HG03565 (cell line): ENCODE measurements around the gene EXOC3L2.

ENCODE experiments used
- ATAC-seq: cut with Tn5 transposase; IDR thresholded peaks from one replicate; pipeline ENCODE4 v1.9.1; 2021; ENCODE audit warnings: mild to moderate bottlenecking, moderate library complexity; ENCODE audit not compliant: unreplicated experiment

The EXOC3L2 gene

DNA sequence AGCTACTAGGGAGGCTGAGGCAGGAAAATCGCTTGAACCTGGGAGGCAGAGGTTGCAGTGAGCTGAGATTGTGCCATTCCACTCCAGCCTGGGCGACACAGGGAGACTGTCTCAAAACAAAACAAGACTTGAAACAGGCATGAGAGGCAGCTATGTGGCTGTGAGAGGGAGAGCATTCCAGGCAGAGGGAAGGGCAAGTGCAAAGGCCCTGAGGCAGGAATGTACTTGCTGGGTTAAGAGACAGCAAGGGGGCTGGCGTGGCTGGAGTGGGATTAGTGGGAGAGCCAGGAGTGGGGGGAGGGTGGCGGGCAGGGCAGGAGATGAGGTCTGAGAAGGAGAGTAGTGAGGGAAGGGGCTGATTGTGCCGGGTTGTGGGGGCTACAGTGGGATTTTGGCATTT, 21.3 kb downstream of the EXOC3L2 start:
- ATAC-seq = no peak

DNA sequence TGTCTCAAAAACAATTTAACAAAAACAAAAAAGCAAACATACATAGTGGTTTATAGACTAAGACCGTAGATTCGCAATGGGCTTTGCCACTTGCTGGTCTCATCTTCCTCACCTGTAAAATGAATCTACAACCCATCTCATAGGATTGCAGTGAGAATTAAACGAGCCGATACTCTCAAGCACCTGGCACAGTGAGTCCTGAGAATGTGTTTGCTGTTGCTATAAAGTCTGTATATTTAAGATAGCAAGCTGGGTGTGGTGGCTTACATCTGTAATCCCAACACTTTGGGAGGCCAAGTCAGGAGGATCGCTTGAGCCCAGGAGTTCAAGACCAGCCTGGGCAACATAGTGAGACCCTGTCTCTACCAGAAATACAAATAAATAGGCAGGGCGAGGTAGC, 22.5 kb downstream of the EXOC3L2 start:
- ATAC-seq = no peak

DNA sequence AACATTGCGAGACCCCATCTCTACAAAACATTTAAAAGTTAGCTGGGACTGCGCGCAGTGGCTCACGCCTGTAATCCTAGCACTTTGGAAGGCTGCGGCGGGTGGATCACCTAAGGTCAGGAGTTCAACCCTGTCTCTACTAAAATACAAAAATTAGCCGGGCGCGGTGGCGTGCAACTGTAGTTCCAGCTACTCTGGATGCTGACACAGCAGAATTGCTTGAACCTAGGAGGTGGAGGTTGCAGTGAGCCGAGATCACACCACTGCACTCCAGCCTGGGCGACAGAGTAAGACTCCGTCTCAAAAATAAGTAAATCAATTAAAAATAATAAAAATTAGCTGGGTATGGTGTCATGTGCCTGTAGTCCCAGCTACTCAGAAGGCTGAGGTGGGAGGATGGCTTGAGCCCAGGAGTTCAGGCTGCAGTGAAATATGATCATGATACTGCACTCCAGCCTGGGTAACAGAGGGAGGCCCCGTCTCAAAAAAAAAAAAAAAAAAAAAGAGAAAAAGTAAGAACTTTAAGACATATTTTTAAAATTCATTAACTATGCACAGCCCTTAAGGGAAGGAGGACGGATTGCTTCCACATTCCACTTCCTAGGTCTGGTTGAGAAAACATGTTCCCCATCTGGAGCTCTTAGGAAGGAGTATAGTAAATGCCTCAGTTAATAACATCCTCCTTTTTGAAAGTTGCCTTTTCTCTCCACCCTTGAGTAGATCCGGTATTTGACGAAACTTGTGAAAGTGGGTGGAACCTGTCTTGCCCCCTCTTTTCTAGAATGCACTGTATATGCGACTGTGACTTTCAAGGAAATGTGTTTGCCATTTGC, 26.1 kb downstream of the EXOC3L2 start:
- ATAC-seq = no peak

DNA sequence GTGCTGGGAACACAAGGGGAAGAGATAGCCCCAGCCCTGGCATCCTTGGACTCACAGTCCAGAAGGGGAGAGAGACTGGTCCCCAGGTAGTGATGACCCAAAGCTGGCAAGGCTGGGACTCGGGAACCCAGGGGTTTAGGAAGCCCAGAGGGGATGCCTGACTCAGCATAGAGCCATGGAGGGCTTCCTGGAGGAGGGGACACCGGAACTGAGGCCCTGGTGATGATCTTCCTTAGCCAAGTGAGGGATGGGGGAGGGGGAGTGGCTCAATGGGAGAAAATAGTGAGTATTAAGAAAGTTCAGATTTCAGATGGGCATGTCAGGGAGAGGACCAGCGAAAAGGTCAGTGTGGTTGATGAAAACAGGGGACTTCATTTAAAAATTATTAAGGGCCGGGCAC, 26.8 kb downstream of the EXOC3L2 start:
- no peak for ATAC-seq

DNA sequence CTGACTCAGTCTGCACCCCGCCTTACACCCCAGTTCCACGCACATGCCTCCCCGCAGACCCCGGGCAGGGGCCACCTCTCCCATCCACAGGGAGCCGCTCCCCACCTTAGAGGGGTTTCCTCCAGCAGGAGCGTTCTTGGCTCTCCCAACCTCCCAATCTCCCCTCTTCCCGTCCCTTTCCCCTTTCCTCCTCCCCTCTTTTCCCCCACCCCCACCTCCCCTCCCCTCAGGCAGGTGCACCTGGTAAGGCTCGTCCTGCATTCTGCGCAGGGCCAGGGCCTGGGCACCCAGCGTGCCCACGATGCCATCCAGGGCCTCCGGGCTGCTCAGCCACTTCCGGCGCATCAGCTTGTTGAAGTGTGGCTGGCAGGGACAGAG, 27.3 kb downstream of the EXOC3L2 start:
- no peak for ATAC-seq

DNA sequence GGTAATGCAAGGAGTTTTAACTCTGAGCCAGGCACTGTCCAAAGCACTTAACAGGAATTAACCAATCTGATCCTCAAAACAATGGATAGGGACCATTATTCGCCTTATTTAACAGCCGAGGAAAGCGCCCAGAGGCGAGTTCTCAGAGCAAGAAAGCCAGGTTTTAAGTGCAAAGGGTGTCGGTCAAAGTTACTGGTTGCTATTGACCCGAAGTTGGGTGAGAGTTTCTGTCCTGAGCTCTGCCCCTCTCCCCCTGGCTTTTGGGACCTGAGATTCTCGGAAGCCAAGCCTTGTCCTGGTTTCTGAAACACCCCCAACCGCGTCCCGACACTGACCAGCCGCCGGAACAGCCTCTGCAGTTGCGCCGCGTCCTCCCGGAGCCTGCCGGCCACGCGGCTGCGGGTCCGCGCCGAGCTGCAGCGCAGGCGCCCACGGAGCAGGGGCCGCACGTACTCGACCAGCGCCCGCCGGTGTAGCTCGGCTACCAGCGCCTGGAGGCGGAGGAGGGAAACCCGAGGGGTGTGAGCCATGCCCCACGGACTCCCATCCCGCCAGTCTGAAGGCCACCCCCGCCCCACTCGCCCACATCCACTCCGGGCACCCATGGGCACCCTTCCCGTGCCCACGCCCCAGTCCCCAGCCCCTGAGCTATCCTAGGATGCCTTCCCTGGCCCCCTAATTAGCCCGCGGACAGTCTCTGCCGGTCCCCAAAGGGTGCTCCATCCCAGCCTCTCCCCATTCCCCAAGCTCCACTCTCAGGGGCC, 27.8 kb downstream of the EXOC3L2 start:
- no peak for ATAC-seq

DNA sequence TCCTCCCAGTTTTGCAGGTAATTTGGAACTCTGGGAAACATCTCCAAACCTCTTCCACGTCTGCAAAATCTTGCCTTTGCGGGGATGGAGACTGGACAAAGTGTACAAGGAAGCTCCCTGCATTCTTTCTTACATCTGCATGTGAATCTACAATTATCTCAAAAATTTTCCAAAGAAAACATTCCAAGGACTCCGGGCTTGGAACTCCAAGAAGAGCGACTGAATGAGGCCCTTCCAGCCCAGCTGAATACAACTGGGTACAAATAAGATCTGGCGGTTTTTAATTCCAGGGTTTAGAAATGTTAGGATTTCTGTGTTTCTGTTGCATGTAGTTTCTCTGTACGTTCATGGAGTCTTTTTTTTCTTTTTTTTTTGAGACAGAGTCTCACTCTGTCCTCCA, 28.5 kb downstream of the EXOC3L2 start:
- ATAC-seq = no peak

DNA sequence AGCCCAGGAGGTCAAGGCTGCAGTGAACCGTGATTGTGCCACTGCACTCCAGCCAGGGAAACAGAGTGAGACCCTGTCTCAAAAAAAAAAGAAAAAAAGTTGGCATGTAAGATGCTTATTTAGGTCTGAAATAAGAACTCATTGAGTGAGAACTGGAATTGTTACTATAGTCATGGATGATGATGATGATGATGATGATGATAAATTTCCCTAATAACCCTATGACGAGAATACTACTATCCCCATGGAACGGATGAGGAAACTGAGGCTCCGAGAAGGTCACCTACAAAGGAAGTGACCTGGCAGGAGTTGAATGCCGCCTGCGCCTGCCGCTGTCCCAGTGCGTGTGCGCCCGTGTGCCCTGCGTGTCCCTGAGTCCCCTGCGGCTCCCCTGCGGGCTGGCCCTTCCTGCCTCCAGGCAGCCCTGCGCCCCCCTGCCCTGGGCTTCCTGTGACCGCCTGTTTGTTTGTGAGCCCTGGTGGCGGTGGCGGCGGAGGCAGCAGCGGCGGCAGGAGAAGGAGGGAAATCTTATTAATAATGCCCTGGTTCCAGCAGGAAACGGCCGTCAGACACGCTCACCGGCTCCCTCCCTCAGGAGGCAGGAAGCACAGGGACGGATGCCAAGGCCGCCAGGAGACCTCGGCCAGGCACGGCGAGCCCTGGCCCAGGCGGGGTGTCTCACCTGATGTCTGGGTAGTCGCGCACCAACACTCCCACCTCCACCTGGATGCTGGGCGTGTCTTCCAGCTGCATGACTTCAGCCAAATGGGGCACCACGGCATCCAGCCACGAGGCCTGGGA, 29.6 kb downstream of the EXOC3L2 start:
- ATAC-seq = no peak

DNA sequence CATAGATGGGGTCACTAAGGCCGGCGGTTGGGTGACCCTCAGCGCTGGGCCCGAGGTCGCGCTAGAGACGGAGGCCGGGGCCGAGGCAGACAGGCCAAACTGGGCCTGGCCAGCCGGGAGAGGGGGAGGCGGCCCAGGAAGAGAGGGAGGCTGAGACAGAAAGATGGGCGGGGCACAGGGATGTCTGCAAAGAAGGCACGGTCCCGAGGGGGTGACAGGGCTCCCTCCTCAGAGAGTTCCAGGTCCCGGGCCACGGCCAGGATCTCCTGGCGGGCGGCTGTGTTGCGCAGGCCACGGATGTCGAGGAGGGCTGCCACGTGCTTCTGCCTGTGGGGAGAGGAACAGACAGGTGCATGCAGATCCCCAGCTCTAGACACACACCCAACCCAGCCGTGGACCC, 32.2 kb downstream of the EXOC3L2 start:
- no peak for ATAC-seq

DNA sequence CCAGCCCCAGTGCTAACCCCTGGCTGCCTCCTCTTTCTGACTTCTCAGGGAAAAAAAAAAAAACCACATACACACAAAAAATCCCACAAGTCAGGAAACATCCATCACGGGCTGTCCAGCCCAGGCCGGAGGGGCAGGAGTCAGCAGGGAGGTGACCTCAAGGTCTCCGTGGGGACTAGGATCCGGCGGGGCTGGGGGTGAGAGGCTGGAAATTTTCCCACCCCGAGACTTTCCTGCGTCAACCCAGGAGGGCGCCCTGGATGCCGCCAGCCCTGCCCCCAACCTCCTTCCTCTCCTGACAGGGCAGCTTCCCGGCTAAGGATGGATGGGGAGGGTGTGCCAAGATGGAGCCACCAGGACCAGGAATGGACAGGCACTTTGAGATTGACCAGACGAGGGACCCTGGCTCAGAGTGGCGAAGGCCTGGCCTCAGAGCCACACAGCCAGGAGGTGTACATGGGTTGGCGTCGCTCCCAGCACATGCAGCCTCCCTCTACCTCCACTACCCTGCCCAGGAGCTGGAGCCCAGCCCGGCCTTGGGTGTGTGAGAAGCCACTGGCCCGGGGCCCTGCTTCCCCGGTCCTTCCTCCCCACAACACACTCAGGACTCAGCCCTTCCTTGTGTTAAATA, 33.3 kb downstream of the EXOC3L2 start:
- ATAC-seq = no peak

DNA sequence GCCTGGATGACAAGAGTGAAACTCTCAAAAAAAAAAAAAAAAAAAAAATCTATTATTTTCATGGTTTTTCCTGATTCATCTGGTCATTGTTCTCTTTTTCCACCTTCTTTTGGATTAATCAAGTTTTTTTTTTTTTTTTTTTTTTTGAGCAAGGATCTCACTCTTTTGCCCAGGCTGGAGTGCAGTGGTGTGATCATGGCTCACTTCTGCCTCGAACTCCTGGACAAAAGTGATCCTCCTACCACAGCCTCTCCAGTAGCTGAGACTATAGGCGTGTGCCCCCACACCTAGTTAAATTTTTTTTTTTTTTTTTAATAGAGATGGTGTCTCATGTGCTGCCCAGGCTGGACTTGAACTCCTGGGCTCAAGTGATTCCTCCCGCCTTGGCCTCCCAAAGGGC, 38.9 kb downstream of the EXOC3L2 start:
- ATAC-seq = no peak

DNA sequence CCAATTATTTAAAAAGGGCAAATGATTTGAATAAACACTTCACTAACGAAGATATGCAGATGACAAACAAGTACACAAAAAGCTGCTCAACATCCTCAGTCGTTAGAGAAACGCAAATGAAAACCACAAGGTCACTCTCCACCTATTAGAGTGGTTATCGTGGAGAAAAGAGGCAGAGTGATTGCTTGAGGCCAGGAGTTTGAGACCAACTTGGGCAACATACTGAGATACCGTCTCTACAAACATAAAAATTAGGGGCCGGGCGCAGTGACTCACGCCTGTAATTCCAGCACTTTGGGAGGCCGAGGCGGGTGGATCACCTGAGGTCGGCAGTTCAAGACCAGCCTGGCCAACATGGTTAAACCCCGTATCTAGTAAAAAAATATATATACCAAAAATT, 39.4 kb downstream of the EXOC3L2 start:
- no peak for ATAC-seq

DNA sequence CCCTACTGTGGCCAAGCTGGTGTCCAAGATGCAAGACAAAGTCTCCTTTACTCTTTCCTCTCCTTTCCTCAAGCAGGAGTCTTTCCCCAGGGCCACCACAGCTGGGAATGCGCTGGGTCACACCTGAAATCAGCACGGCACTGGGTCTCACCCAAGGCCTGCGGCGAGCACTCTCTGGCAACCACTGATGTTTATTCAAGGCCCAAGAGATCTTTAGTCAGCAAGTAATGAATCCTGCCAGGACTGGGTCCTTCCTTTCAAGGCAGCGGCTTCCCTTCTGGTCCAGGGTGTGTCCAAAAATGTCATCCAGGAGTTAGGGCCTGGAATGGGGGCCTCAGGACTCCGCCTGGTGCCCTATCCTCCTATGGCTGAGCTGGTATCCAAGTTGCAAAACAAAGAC, 42.6 kb downstream of the EXOC3L2 start:
- ATAC-seq = no peak

DNA sequence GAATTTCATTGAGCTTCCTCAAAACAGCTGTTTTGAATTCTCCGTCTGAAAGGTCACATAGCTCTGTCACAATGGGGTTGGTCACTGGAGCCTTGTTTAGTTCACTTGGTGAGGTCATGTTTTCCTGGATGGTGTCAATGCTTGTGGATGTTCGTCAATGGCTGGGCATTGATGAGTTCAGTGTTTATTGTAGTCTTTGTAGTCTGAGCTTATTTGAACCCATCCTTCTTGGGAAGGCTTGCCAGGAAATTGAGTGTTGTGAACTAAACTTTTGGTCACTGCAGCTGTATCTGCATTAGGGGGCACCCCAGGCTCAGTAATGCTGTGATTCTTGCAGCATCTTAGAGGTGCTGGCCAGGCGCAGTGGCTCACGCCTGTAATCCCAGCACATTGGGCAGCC, 44.6 kb downstream of the EXOC3L2 start:
- no peak for ATAC-seq

DNA sequence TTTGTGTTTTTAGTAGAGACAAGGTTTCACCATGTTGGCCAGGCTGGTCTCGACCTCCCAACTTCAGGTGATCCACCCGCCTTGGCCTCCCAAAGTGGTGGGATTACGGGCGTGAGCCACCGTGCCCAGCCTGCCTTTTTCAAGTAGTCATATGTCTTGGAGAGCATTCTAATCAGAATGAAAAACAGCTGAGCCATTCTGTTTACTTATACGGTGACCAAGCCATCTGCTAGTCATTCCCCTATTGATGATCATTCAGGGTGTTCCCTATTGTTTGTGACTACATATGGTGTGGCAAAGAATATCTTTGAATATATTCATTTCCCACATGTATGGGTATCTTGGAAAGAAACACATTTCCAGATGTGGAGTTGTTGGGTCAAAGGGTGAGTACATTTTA, 49.4 kb downstream of the EXOC3L2 start:
- ATAC-seq = no peak

DNA sequence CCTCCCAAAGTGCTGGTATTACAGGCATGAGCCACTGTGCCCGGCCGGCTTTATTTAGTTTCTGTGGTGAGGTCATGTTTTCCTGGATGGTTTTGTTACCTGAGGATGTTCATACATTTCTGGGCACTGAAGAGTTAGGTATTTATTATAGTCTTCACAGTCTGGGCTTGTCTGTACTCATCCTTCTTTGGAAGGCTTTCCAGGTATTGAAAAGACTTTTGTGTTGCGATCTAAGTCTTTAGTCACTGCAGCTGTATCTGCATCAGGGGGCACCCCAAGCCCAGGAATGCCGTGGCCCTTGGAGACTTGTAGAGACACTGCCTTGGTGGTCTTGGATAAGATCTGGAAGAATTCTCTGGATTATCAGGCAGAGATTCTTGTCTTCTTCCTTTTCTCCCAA, 53.8 kb downstream of the EXOC3L2 start:
- ATAC-seq = no peak

DNA sequence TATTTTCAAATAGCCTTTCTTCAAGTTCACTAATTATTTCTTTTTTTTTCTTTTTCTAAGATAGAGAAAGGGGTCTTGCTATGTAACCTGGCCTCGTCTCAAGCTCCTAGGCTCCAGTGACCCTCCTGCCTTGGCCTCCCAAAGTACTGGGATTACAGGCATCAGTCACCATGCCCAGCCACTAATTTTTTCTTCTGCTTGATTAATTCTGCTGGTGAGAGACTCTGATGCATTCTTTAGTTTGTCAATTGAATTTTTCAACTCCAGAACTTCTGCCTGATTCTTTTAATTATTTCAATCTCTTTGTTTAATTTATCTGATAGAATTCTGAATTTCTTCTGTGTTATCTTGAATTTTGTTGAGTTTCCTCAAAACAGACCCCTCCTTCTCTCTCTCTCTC, 55.2 kb downstream of the EXOC3L2 start:
- no peak for ATAC-seq

DNA sequence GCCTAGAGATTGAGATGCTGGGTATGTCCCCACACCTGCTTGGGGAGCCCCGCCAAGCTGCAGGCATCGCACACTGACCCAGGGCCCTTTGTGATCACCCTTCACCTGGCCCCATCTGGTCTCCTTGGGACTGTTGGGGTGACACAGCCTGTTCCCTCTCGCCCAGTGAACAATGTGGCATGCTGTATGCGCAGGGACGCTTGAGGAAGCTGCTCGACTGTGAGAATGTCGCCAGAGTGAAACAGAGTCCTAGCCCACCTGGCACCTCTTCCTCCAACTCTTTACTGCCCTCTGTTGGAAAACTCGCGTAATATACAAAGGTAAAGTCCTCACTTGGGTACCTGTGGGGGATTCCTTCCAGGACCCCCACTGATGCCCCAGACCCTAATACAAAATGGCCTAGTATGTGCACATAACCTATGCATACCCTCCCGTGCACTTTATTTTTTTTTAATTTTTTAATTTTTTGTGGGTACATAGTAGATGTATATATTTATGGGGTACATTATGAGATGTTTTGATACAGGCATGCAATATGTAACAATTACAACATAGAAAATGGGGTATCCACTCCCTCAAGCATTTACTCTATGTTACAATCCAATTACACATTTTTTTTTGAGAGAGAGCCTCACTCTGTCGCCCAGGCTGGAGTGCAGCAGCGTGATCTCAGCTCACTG, 57.6 kb downstream of the EXOC3L2 start:
- no peak for ATAC-seq

DNA sequence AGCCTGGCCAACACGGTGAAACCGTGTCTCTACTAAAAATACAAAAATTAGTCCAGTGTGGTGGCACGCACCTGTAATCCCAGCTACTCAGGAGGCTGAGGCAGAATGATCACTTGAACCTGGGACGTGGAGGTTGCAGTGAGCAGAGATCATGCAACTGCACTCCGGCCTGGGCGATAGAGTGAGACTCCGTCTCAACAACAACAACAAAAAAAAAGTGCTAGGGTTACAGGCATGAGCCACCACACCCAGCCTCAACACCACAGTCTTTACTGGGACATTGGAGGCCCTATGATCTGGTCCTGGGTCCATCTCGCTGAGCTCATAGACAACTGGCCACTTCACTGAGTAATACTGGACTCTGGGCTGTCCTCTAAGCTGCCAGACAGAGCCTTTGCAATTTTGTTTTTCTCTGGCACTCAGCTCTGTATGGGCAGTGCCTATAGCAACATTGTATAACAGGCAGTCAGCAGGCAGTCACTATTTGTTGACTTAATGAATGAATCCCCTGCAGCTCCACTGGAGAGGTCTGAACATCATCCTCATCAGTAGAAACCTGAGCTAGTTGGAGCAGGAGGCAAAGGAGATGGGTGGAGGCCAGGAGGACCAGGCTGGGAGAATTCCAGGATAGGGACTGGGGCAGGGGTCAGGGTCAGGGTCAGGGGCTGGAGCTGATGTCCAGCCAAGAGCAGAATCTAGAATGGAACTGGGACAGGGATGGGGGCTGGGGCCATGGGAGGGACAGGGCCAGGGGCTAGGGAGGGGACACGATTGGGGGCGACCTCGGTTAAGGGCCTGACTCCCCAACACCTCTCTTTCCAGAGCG, 58.5 kb downstream of the EXOC3L2 start:
- no peak for ATAC-seq

DNA sequence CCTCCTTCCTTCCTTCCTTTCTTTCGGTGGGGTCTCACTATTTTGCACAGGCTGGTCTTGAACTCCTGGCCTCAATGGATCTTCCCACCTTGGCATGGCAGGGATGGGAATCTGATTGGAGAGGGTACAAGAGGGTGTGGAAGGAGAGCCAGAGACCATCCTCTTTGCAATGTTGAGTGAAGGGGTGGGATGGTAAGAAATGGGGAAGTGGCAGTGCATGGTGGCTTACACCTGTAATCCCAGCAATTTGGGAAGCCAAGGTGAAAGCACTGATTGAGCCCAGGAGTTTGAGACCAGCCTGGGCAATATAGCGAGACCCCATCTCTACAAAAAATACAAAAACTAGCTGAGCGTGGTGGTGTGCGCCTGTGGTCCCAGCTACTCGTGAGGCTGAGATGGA, 61.1 kb downstream of the EXOC3L2 start:
- ATAC-seq = no peak
